Measurements from ENCODE around the gene FCRLB.
"Not testable (repeated sequence)": the region's sequence is repeated elsewhere in the genome, so short reads cannot be mapped to it uniquely, and the experiment has no call there.

FCRLB gene

GRCh38 chr1:161719325-161719611 lies 2.1 kb upstream of the FCRLB start:
- Histone ChIP-seq H3K4me3 (ENCODE audit: low read depth, low read length) (no peak overlapping the region), H3K4me1 (ENCODE audit: control insufficient read depth, insufficient read depth, low read length, unreplicated experiment) (peaks cover 16% of the 10 kb centered on the region), H3K79me2 (ENCODE audit: control insufficient read depth, insufficient read depth, low read length, unreplicated experiment) (no peaks in the 10 kb centered on the region), H3K27me3 (ENCODE audit: insufficient read depth, low read length) (peaks cover 4% of the 10 kb centered on the region; the same call in 1 of the 2 replicates), H3K36me3 (ENCODE audit: insufficient read depth, low read length) (no peaks in the 10 kb centered on the region), H3K27ac (ENCODE audit: low read depth, low read length) (no peak overlapping the region), H2AFZ (ENCODE audit: low read length, unreplicated experiment) (no peak overlapping the region)

- H3K4me1 ChIP-seq (ENCODE audit: control insufficient read depth, insufficient read depth, low read length, unreplicated experiment): peaks cover 16% of the 10 kb centered on the region
- no peak overlapping the region for H3K27ac ChIP-seq (ENCODE audit: low read depth, low read length)
- H3K79me2 ChIP-seq (ENCODE audit: control insufficient read depth, insufficient read depth, low read length, unreplicated experiment): no peaks in the 10 kb centered on the region
- H2AFZ ChIP-seq (ENCODE audit: low read length, unreplicated experiment): no peak overlapping the region
- H3K27me3 ChIP-seq (ENCODE audit: insufficient read depth, low read length): peaks cover 4% of the 10 kb centered on the region; the same call in 1 of the 2 replicates
- no peak overlapping the region for H3K4me3 ChIP-seq (ENCODE audit: low read depth, low read length)
- H3K36me3 ChIP-seq (ENCODE audit: insufficient read depth, low read length): no peaks in the 10 kb centered on the region
Observed at GRCh38 chr1:161720422-161720821, 922 bp upstream of the FCRLB start.

GRCh38 chr1:161721738-161722343 lies 497 bp downstream of the FCRLB start:
- Histone ChIP-seq H3K4me3 (ENCODE audit: low read depth, low read length) (no peak overlapping the region; the same call in 1 of the 2 replicates), H2AFZ (ENCODE audit: low read length, unreplicated experiment) (no peak overlapping the region), H3K4me1 (ENCODE audit: control insufficient read depth, insufficient read depth, low read length, unreplicated experiment) (peaks cover 16% of the 10 kb centered on the region), H3K27ac (ENCODE audit: low read depth, low read length) (peak overlapping the region; percentile 70), H3K27me3 (ENCODE audit: insufficient read depth, low read length) (no peaks in the 10 kb centered on the region), H3K79me2 (ENCODE audit: control insufficient read depth, insufficient read depth, low read length, unreplicated experiment) (no peaks in the 10 kb centered on the region), H3K36me3 (ENCODE audit: insufficient read depth, low read length) (no peaks in the 10 kb centered on the region)

GRCh38 chr1:161722406-161722805 lies 1.1 kb downstream of the FCRLB start:
- Histone ChIP-seq H3K4me3 (ENCODE audit: low read depth, low read length) (no peak overlapping the region), H3K27ac (ENCODE audit: low read depth, low read length) (0 out of 2 replicates have a peak overlapping the region, but pooled peaks have one; percentile 2)

GRCh38 chr1:161723459-161724141 lies 2.3 kb downstream of the FCRLB start:
- no peaks in the 10 kb centered on the region for H3K36me3 ChIP-seq (ENCODE audit: insufficient read depth, low read length)
- no peaks in the 10 kb centered on the region for H3K27me3 ChIP-seq (ENCODE audit: insufficient read depth, low read length)
- H3K79me2 ChIP-seq (ENCODE audit: control insufficient read depth, insufficient read depth, low read length, unreplicated experiment): no peaks in the 10 kb centered on the region
- H3K4me3 ChIP-seq (ENCODE audit: low read depth, low read length): no peak overlapping the region
- no peak overlapping the region for H3K27ac ChIP-seq (ENCODE audit: low read depth, low read length)
- peaks cover 21% of the 10 kb centered on the region for H3K4me1 ChIP-seq (ENCODE audit: control insufficient read depth, insufficient read depth, low read length, unreplicated experiment)
- no peak overlapping the region for H2AFZ ChIP-seq (ENCODE audit: low read length, unreplicated experiment)

More at GRCh38 chr1:161722406-161722805, 1.1 kb downstream of the FCRLB start:
- Histone ChIP-seq H3K79me2 (ENCODE audit: control insufficient read depth, insufficient read depth, low read length, unreplicated experiment) (no peaks in the 10 kb centered on the region), H3K27me3 (ENCODE audit: insufficient read depth, low read length) (no peaks in the 10 kb centered on the region), H2AFZ (ENCODE audit: low read length, unreplicated experiment) (no peak overlapping the region), H3K36me3 (ENCODE audit: insufficient read depth, low read length) (no peaks in the 10 kb centered on the region), H3K4me1 (ENCODE audit: control insufficient read depth, insufficient read depth, low read length, unreplicated experiment) (peaks cover 16% of the 10 kb centered on the region)

GRCh38 chr1:161725258-161725907 lies 4.0 kb downstream of the FCRLB start:
- Histone ChIP-seq H3K4me3 (ENCODE audit: low read depth, low read length) (peak overlapping the region; percentile 87), H2AFZ (ENCODE audit: low read length, unreplicated experiment) (peak overlapping the region; percentile 73), H3K4me1 (ENCODE audit: control insufficient read depth, insufficient read depth, low read length, unreplicated experiment) (peaks cover 31% of the 10 kb centered on the region)
- H3K36me3 ChIP-seq (ENCODE audit: insufficient read depth, low read length); H3K27me3 ChIP-seq (ENCODE audit: insufficient read depth, low read length); H3K27ac ChIP-seq (ENCODE audit: low read depth, low read length); H3K79me2 ChIP-seq (ENCODE audit: control insufficient read depth, insufficient read depth, low read length, unreplicated experiment): not testable (repeated sequence)

- no peaks in the 10 kb centered on the region for H3K79me2 ChIP-seq (ENCODE audit: control insufficient read depth, insufficient read depth, low read length, unreplicated experiment)
- H3K4me3 ChIP-seq (ENCODE audit: low read depth, low read length): peak overlapping the region; percentile 87
- peaks cover 36% of the 10 kb centered on the region for H3K4me1 ChIP-seq (ENCODE audit: control insufficient read depth, insufficient read depth, low read length, unreplicated experiment)
- no peaks in the 10 kb centered on the region for H3K36me3 ChIP-seq (ENCODE audit: insufficient read depth, low read length)
- peak overlapping the region; percentile 73 for H2AFZ ChIP-seq (ENCODE audit: low read length, unreplicated experiment)
- peak overlapping the region; percentile 39; the same call in 1 of the 2 replicates for H3K27ac ChIP-seq (ENCODE audit: low read depth, low read length)
- H3K27me3 ChIP-seq (ENCODE audit: insufficient read depth, low read length): no peaks in the 10 kb centered on the region
Observed at GRCh38 chr1:161725908-161726472, 4.6 kb downstream of the FCRLB start.

GRCh38 chr1:161726473-161727255 lies 5.3 kb downstream of the FCRLB start:
- H3K36me3 ChIP-seq (ENCODE audit: insufficient read depth, low read length): no peaks in the 10 kb centered on the region
- peak overlapping the region; percentile 87 for H3K4me3 ChIP-seq (ENCODE audit: low read depth, low read length)
- peak overlapping the region; percentile 73 for H2AFZ ChIP-seq (ENCODE audit: low read length, unreplicated experiment)
- no peaks in the 10 kb centered on the region for H3K79me2 ChIP-seq (ENCODE audit: control insufficient read depth, insufficient read depth, low read length, unreplicated experiment)
- H3K27ac ChIP-seq (ENCODE audit: low read depth, low read length): peak overlapping the region; percentile 71
- peaks cover 29% of the 10 kb centered on the region for H3K4me1 ChIP-seq (ENCODE audit: control insufficient read depth, insufficient read depth, low read length, unreplicated experiment)
- H3K27me3 ChIP-seq (ENCODE audit: insufficient read depth, low read length): no peaks in the 10 kb centered on the region

GRCh38 chr1:161727256-161727924 lies 6.0 kb downstream of the FCRLB start:
- H3K27ac ChIP-seq (ENCODE audit: low read depth, low read length): peak overlapping the region; percentile 71
- H3K4me1 ChIP-seq (ENCODE audit: control insufficient read depth, insufficient read depth, low read length, unreplicated experiment): peaks cover 23% of the 10 kb centered on the region
- no peaks in the 10 kb centered on the region for H3K36me3 ChIP-seq (ENCODE audit: insufficient read depth, low read length)
- no peaks in the 10 kb centered on the region for H3K27me3 ChIP-seq (ENCODE audit: insufficient read depth, low read length)
- H2AFZ ChIP-seq (ENCODE audit: low read length, unreplicated experiment): peak overlapping the region; percentile 5
- H3K4me3 ChIP-seq (ENCODE audit: low read depth, low read length): peak overlapping the region; percentile 87
- H3K79me2 ChIP-seq (ENCODE audit: control insufficient read depth, insufficient read depth, low read length, unreplicated experiment): no peaks in the 10 kb centered on the region
